ENCODE data around the gene EMP2. TPM values are rescaled to one million over a fixed set of nuclear protein-coding genes. Genes with fewer than 3 reads are reported as not detected.
"Not testable (repeated sequence)": the region's sequence is repeated elsewhere in the genome, so short reads cannot be mapped to it uniquely, and the experiment has no call there.

Gene EMP2
- total RNA-seq, 1 donor from 2014 or later, result 53.0 TPM

DNA sequence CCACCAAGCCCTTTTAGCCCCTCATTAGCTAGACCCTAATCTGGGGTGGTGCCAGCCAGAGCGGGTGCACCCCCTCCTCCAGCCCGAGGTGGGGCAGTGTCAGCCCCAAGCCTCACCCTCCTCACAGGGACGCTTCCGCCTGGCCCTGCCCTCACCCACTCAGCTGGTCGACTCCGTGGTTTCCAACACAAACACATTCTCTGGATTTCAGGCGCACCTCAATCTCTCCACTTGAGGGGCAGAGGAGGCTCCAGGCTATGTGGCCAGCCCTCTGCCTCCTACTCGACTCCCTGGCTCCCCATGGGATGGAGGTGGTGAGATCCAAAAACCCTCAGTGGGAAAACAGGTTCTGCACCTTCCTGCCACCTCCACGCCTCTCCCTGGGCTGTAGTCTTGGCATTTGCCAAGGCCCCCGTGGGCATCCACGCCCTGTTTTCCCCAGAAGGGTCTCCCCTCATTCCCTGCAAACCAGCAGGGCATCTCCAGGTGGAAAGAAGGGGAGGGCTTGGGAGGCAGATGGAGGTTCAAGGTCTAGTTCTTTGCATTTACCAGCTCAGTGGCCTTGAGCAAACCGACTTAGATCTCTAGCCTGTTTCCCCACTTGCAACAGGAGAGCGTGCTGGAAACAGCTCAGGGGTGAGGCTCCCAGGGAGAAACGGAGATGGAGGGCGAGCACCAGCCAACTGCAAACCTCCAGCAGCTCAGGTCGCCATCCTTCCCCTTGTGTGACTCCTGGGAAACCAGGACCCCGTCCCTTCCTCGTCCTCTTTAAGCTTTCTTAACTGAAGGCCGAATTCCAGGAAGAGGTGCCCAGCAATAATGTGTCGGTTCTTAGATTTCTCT is 1.7 kb downstream of the EMP2 start:
- DNase-seq (ENCODE audit: low read depth), result peak; percentile 92

DNA sequence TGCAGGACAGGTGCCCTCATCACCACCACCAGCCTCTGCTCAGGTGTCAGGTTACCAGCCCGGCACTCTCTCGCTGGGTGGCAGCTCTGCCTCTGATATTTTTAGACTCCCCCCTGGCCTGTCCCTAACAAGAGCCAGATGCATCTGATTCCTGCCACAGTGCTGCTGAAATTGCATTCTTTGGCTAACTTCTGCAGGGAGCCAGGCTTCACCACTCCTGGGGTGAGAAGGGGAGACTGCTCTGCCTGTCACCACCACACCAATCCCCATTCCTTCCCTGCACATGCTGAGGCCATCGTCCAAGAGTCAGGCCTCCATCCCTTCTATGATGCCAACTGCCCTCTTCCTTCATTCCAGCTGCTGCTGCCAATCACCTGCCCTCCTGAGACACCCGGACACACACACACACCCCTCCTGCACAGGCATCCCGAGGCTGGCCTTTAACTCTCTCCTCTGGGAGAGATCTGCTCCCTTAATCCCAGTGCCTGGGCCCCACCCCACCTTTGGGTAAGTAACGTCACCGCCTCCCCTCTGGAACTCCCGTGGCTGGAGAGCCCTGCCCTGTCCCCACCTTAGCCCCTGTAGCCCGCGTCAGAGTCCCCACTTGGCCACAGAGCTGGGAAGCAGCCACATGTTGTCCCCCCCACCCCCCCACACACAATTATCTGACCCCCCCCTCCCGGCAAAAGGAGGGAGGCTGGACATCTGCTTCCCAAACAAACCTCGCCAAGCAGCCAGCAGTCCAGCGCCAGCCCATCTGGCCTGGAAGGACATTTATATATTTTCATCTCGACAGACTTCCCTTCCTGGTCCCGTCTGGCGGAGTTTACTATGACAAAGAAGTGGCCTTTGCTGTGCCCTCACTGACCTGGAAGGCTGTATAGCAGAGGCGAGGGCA is 2.8 kb downstream of the EMP2 start:
- peak; percentile 100 for DNase-seq (ENCODE audit: low read depth)

DNA sequence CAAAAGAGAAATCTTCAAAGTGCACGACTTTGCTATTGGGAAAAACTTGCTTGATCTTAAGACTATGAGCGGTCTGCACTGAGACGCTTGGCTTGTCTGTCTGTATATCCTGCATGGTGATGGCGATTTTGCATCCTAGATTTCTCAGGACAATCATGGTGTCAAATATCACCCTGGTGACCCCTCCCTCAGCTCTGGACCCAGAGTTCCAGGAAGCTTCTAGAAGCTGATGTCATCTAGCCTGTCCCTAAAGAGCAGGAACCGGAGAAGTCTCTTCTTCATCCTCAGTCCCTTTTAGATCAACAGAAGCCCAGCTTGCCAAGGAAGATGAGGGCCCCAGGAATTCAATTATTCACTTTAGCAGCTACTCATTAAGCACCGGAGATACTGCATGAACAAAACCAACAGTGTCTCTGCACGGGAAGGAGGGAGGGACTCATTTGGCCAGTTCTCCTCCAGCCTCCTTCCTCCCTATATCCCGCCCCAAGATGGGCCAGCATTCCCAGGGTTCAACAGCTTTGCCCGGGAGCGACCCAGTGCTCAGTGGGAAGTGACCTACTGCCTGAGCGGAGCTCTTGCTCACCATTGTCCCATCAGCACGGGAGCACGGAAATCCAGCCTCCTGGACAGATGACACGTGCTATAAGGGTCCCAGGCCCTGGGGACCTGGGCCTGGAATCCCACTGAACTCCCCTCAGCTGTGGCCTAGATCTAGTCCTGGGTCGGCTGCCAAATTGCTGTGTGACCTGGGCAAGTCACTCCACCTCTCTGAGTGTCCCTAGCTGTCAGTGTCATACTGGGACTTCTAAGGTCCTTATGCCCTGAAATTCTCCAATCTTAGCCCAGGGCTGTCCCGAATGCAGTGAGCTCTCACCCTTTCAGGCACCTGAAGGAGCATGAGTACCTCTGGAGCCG is 3.8 kb downstream of the EMP2 start:
- DNase-seq (ENCODE audit: low read depth), result peak; percentile 61

DNA sequence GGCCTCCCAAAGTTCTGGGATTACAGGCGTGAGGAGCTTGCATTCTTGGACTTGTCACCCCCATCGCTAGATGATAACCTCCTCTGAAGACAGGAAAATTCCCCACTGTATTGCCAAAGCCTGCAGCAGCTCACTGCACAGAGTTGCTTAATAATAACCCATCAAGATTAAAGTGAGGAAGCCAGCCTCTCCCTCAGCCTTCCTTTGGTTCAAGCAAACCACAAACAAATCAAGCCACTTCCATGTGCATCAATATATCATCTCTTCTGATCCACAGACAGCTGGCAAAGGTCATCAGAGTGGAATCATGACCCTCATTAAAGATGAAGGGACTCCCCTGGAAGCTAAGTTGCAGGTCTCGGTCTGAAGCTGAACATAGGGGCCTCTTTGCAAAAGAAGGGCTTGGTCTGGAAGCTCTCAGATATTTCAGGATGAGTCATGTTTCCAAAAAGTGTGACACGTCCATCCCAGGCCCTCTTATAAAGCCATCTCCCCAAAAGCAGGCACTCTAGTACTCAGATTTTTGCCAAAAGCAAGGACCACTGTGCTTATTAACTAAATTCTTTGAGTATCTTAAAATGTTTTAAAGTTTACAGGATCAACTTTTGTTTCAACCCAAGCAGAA is 4.8 kb downstream of the EMP2 start:
- DNase-seq (ENCODE audit: low read depth), result peak; percentile 81

DNA sequence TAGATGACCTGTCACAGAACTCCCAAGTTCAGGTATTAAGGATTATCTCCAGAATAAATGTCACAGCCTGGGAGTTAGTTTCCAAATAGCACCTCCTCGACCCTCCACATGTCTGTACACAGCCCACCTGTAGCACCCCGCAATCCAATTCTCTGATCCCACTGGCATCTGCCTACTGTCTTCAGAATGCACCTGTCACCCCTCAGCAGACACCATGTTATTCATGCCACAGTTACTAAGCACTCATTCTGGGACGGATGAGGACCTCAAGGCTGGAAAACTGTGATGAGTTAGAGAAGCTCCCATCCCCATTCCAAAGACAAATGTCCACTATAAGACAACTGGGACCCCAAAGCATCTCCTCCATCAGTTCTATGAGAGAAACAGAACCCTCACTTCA is 7.8 kb downstream of the EMP2 start:
- peak; percentile 56 for DNase-seq (ENCODE audit: low read depth)

DNA sequence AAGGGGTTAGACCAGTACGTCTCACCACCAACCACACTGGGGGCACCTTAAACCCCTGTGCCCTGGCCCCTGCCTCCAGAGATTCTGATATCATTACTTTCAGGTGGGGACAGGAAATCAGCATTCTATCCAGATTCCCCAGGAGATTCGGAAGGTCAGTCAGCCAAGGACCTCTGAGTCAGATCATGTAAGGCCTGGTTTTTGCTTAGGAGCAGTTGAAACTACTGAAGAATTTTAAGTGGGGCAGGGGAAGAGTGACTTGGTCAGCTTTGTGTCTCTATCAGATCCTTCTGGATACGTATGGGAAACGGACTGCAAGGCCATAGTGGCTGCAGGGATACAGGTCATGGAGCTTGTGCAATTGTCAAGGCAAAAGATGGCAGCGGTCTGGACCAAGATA is 9.0 kb downstream of the EMP2 start:
- no peak for DNase-seq (ENCODE audit: low read depth)

DNA sequence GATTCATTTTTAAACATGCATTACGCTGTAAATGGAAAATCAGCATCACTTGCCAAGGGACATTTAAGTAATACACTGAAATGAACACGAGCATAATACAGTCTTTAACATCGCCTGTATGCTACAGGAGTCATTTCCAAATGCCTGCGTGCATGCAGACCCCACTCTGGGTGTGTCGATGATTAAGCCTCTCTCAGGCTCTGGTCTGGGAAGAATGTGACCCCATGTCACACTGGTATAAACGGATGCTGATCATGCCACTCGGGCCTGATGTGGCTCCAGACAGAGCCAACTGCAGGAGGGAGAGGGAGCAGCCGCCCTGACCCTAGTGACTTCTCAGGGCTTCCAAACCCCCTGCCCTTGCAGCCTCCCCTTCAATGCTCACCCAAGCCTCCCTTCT is 10.8 kb downstream of the EMP2 start:
- peak; percentile 96 for DNase-seq (ENCODE audit: low read depth)

DNA sequence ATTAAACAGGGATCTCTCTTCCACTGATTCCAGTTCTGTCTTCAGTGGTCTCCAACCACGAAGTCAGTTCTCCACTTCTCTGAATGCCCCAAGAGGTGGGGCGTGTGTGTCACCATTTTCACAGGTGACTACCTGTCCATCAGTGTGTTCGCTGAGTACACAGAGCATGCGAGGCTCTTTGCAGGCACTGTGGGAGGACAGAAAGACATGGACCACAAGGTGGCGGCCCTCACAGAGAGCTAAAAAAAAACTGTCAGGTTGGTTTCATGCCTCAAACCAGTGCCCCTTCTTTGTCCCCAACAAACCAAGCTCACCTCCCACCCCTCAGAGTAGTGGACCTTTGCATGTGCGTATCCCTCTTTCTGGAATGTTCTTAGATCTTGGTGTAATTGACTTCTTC is 13.8 kb downstream of the EMP2 start:
- no peak for DNase-seq (ENCODE audit: low read depth)

DNA sequence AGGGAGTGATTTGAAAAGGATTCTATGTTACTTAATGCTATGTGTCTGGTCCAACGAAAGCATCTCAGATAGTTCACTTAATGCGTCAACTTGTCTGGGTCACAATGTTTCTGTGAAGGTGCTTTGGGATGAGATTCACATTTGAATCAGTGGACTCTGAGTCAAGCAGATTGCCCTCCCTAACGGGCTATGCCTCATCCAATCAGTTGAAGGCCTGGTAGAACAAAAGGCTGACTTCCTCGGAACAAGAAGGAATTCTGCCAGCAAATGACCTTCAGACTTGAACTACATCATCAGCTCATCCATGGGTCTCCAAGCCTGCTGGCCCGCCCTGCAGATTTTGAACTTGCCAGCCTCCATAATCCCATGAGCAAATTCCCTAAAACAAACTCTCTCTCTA is 15.2 kb downstream of the EMP2 start:
- DNase-seq (ENCODE audit: low read depth), result no peak

DNA sequence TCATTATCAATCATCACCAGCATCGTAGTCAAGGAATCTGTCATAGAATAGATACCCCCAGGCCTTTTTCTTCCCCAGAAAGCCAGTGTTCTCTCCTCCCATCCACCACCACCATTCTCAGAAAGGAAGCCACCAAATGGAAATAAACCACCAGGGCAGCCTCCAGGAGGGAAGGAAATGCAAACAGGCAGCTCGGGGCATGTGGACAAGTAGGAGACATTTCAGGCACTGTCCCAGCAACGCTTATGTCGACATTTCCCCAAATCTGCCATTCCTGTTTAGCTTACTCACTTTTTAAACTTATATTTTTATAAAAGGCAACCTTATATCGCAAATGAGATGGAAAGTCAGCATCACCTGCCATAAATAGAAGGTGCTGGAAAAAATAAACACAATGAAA is 15.8 kb downstream of the EMP2 start:
- DNase-seq (ENCODE audit: low read depth), result no peak

DNA sequence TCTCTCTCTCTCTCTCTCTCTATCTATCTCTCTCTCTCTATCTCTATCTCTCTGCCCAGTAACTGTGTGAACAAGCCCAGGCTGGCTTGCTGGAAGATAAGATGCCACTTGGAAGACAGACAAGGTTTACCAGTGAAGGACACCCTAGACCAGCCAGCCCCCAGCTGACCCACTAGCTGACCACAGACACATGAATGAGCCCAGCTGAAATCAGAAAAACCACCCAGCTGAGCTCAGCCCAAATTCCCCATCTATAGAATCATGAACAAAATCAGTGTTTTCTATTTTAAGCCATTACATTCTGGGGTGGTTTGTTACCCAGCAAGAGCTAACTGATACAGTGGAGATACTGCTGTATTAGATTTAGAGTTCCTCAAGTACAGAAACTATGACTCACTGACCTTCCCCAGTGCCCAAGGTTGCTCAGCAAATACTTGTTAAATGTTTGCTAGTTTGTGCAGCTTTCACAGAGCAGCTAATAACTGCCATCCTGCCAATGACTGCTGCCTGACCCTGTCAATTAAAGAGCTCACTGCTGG is 18.0 kb downstream of the EMP2 start:
- DNase-seq (ENCODE audit: low read depth), result peak; percentile 57

DNA sequence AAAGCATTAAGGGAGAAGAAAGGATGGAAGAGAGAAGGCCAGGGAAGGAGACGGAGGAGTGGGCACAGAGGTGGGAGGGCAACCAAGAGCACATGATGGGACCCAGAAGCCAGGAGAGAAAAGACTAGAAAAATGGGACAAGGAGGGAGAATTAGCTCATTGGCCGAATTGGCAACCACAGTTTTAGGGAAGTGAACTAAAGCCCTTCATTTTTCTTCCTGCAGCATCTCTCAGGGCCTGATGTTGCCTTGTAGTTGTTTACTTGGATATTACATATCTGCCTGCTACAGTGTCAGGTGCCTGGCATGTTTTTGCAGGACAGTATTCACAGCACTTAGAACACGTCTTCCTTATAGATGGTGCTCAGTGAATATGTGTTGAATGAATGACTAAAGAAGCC is 19.0 kb downstream of the EMP2 start:
- no peak for DNase-seq (ENCODE audit: low read depth)

DNA sequence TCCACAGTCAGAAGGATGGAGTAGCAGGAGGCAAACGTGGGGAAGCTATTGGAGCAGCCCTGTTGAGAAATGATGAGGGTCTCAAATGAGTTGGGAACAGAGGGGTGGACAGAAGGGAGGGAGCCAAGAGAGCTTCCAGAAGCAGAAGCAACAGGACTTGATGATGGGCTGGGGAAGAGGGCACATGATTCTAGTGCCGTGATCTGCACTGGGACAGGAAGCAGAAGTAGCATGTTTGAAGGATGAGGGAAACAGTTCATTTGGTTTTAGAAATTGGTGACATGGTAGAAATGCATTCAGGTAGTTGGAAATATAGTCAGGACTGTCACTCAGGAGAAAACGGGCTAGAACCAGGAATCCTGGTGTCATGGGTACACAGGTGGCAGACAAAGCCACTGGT is 19.4 kb downstream of the EMP2 start:
- DNase-seq (ENCODE audit: low read depth), result no peak

DNA sequence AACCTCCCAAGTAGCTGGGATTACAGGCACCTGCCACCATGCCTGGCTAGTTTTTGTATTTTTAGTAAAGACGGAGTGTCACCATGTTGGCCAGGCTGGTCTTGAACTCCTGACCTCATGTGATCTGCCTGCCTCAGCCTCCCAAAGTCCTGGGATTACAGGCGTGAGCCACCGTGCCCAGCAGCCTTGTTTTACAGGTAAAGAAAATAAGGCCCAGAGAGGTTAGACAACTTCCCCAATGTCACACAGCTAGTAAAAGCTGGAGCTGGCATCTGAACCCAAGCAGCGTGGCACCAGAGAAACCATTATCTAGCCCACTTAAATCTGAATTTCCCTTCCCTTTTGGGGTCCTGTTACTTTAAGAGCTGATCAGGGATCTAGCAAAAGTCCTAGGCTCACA is 20.6 kb downstream of the EMP2 start:
- not testable (repeated sequence) for DNase-seq (ENCODE audit: low read depth)

DNA sequence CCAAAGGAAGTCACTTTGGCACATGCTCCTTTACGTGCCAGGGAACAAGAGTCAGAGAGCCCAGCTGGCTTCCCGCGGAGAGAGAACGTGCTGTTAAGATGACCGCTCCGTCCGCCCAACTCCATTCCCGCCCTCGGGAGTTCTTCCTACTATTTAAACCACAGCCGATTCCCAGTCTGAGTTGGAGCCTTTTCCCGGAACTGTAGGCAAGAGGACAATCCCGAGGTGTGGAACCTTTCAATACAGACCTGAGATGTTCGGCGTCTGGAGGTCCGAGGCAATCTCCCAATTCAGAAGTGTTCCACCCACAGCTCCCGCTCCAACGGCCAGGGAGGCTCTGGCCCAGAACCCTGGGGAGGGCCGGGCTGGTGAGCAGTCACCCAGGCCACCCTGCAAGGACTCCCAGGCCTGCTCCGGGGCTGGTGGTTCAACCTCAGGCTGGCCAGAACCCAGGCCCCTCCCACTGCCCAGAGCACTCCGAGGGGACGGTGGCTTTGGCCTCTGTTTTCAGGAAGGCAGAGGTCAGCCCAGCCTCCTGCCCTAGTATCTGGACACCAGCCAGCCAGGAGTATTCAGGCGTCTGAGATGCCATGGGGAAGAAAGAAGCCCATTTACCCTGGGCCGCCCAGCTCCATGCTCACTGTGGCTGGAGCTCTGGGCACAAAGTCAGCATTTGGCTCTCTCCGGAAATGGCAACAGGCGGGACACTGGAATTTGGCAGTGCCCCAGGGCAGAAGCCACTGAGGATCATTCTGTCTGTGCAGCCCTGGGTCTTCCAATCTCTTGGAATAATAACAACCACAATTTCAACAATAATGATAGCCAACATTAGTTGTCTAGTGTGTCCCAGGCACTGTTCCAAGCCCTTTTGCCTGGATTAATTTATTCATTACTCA is 21.4 kb downstream of the EMP2 start:
- peak; percentile 99 for DNase-seq (ENCODE audit: low read depth)

DNA sequence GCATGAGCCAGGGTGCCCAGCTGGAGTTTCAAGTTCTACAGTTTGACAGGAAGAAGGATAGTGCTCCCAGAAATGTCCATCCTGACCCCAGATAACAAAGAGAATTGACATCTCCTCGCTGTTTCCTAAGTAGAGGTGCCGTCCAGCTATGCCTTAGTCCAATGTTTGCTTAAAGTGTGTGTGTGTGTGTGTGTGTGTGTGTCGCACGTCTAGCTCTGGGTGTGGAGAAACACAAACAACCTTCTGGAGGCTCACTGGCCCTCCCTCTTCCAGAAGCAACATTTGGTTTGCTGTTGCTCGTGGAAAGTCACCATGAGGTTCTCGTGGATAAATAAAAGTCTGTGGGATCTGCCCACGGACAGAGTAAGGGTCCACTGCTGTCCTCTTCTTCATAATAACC is 22.1 kb downstream of the EMP2 start:
- no peak for DNase-seq (ENCODE audit: low read depth)

DNA sequence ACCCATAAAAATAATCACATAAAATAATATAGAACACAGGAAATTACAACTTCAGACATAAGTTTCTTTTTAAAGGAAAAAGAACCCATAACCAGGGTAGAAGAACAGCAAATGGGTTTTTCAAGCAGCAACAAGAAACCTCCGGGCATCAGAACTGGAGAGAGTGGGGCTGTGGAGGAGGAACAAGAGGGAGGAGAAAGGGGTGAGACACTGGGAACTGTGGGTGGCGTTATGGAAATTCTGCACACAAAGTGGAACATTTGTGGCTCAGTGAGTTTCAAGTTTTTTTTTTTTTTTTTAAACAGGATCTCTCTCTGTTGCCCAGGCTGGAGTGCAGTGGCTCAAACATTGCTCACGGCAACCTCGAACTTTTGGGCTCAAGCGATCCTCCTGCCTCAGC is 22.6 kb downstream of the EMP2 start:
- DNase-seq (ENCODE audit: low read depth), result no peak

DNA sequence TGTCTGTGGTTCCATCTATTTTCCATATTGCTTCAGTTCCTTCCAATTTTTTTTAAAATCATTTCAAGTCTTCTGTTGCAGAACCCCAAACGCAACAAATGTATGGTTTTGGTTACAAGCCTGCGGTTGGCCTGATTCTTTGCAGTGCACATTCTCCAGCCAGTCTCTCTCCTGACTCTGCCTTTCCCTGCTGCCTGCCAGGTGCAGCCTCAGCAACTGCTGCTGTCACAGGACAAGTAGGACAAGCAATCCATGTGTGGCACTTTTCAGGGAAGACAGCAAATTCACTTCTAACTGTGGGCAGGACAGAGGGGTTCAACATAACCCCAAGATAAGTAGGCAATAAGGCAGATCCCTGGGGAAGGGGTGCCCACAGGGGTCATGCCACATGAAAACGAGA is 24.2 kb downstream of the EMP2 start:
- peak; percentile 52 for DNase-seq (ENCODE audit: low read depth)

DNA sequence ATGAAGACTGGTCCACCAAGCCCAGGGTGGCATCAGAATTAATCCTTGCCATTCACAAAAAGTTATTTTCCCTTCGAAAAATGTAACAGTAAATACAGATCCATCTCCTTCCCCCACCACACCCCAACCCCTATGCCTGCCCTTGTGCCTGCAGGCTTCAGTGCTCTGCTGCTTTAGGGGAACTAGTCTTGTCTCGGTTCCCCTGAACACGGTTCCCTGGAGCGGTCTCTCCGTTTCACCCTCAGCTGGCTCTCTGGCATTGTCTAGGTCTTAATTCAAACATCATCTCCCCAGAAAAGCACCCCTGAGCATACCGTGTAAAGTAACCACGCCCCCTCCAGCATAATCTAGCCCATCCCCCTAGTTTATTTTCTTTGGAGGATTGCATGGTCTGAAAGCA is 25.8 kb downstream of the EMP2 start:
- DNase-seq (ENCODE audit: low read depth), result no peak
